ENCODE measurements around the gene SLC2A13.
"Not testable (repeated sequence)": the region's sequence is repeated elsewhere in the genome, so short reads cannot be mapped to it uniquely, and the experiment has no call there.

The SLC2A13 gene

GRCh38 chr12:39815746-39816145 lies 290.1 kb downstream of the SLC2A13 start:
- FAIRE-seq: no peak
- no peak for DNase-seq (ENCODE audit: insufficient read length, low spot score)
- TF ChIP-seq CTCF (IDR thresholded peaks at IDR 0.05; ENCODE audit: insufficient read depth, missing control alignments): no peak

GRCh38 chr12:39814626-39815025 lies 291.3 kb downstream of the SLC2A13 start:
- no peak for FAIRE-seq
- DNase-seq (ENCODE audit: insufficient read length, low spot score): no peak
- no peak for TF ChIP-seq CTCF (IDR thresholded peaks at IDR 0.05; ENCODE audit: insufficient read depth, missing control alignments)

- FAIRE-seq (no peak), DNase-seq (ENCODE audit: insufficient read length, low spot score) (no peak)
- TF ChIP-seq CTCF (IDR thresholded peaks at IDR 0.05; ENCODE audit: insufficient read depth, missing control alignments): no peak
Measured at GRCh38 chr12:39813776-39814175, 292.1 kb downstream of the SLC2A13 start.

- FAIRE-seq: not testable (repeated sequence)
Measured at GRCh38 chr12:39812456-39812855, 293.4 kb downstream of the SLC2A13 start.

GRCh38 chr12:39807043-39807442 lies 298.8 kb downstream of the SLC2A13 start:
- FAIRE-seq: no peak
- no peak for DNase-seq (ENCODE audit: insufficient read length, low spot score)
- no peak for TF ChIP-seq CTCF (IDR thresholded peaks at IDR 0.05; ENCODE audit: insufficient read depth, missing control alignments)

More at GRCh38 chr12:39812456-39812855, 293.4 kb downstream of the SLC2A13 start:
- not testable (repeated sequence) for DNase-seq (ENCODE audit: insufficient read length, low spot score)

GRCh38 chr12:39805651-39806050 lies 300.2 kb downstream of the SLC2A13 start:
- DNase-seq (ENCODE audit: insufficient read length, low spot score): no peak
- FAIRE-seq: no peak
- TF ChIP-seq CTCF (IDR thresholded peaks at IDR 0.05; ENCODE audit: insufficient read depth, missing control alignments): no peak

- no peak for FAIRE-seq
- no peak for TF ChIP-seq CTCF (IDR thresholded peaks at IDR 0.05; ENCODE audit: insufficient read depth, missing control alignments)
Measured at GRCh38 chr12:39804898-39805297, 301.0 kb downstream of the SLC2A13 start.

GRCh38 chr12:39804479-39804878 lies 301.4 kb downstream of the SLC2A13 start:
- FAIRE-seq (no peak), DNase-seq (ENCODE audit: insufficient read length, low spot score) (no peak)
- TF ChIP-seq CTCF (IDR thresholded peaks at IDR 0.05; ENCODE audit: insufficient read depth, missing control alignments): no peak

More at GRCh38 chr12:39804898-39805297, 301.0 kb downstream of the SLC2A13 start:
- DNase-seq (ENCODE audit: insufficient read length, low spot score): no peak
